Progenitor cell of endocrine pancreas (in vitro differentiated cells): ENCODE data around the gene TAS2R30. TPM values are rescaled to one million over a fixed set of nuclear protein-coding genes. Genes with fewer than 3 reads are reported as not detected.
"Not testable (repeated sequence)": the region's sequence is repeated elsewhere in the genome, so short reads cannot be mapped to it uniquely, and the experiment has no call there.

ENCODE experiments used
- DNase-seq: peaks from one replicate; pipeline ENCODE4 v3.0.0; 2021; ENCODE audit warnings: low spot score; ENCODE audit not compliant: unreplicated experiment
- H3K27ac Mint-ChIP-seq: 2 replicates; pipeline ENCODE4 v1.8.0; 2021; ENCODE audit warnings: mild to moderate bottlenecking, moderate library complexity, mixed read lengths
- H3K27me3 Mint-ChIP-seq: 2 replicates; pipeline ENCODE4 v1.8.0; 2021; ENCODE audit warnings: mixed read lengths
- H3K36me3 Mint-ChIP-seq: 2 replicates; pipeline ENCODE4 v1.8.0; 2022; ENCODE audit warnings: mixed read lengths; ENCODE audit not compliant: insufficient read depth
- H3K4me1 Mint-ChIP-seq: 2 replicates; pipeline ENCODE4 v1.8.0; 2021; ENCODE audit warnings: low read depth, mixed read lengths
- H3K4me3 Mint-ChIP-seq: 2 replicates; pipeline ENCODE4 v1.8.0; 2021; ENCODE audit warnings: low read depth, mild to moderate bottlenecking, moderate library complexity, mixed read lengths
- H3K9me3 Mint-ChIP-seq: 2 replicates; pipeline ENCODE4 v1.8.0; 2021; ENCODE audit warnings: low read depth, mixed read lengths
- total RNA-seq: library from RNA; stranded (reverse); gene quantifications from 2 replicates; pipeline ENCODE4 v1.2.1, GENCODE V29; 2021
- TF ChIP-seq, protein P1 (sequence below): fragments of 200-600 bp; sonication (generic); IDR thresholded peaks from one replicate; pipeline ENCODE4 v1.5.0; 2021; ENCODE audit warnings: antibody characterized with exemption, mild to moderate bottlenecking; ENCODE audit not compliant: unreplicated experiment

The TAS2R30 gene
- total RNA-seq, 1 donor from 2014 or later = 5.6 TPM

DNA sequence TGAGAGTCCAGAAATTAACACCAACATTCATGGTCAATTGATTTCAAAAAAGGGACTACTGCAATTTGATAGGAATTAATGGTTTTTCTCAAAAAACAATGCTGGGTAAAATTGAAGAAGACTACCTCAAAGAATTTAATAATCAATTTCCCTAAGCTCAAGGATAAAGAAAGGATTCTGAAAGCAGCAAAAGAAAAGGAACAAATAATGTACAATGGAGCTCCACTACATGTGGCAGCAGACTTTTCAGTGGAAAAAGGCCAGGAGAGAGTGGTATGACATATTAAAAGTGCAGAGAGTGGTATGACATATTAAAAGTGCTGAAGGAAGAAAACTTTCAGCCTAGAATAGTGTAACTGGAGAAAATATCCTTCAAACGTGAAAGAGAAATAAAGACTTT lies 26.7 kb downstream of the TAS2R30 start:
- peaks cover 71% of the 10 kb centered on the region for H3K36me3 Mint-ChIP-seq
- no peak for DNase-seq
- H3K4me3 Mint-ChIP-seq = no peak overlapping the region
- no peak overlapping the region for H3K27ac Mint-ChIP-seq
- peaks cover 47% of the 10 kb centered on the region for H3K9me3 Mint-ChIP-seq
- TF ChIP-seq, protein P1, sequence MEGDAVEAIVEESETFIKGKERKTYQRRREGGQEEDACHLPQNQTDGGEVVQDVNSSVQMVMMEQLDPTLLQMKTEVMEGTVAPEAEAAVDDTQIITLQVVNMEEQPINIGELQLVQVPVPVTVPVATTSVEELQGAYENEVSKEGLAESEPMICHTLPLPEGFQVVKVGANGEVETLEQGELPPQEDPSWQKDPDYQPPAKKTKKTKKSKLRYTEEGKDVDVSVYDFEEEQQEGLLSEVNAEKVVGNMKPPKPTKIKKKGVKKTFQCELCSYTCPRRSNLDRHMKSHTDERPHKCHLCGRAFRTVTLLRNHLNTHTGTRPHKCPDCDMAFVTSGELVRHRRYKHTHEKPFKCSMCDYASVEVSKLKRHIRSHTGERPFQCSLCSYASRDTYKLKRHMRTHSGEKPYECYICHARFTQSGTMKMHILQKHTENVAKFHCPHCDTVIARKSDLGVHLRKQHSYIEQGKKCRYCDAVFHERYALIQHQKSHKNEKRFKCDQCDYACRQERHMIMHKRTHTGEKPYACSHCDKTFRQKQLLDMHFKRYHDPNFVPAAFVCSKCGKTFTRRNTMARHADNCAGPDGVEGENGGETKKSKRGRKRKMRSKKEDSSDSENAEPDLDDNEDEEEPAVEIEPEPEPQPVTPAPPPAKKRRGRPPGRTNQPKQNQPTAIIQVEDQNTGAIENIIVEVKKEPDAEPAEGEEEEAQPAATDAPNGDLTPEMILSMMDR = no peak
- no peaks in the 10 kb centered on the region for H3K4me1 Mint-ChIP-seq
- no peaks in the 10 kb centered on the region for H3K27me3 Mint-ChIP-seq

DNA sequence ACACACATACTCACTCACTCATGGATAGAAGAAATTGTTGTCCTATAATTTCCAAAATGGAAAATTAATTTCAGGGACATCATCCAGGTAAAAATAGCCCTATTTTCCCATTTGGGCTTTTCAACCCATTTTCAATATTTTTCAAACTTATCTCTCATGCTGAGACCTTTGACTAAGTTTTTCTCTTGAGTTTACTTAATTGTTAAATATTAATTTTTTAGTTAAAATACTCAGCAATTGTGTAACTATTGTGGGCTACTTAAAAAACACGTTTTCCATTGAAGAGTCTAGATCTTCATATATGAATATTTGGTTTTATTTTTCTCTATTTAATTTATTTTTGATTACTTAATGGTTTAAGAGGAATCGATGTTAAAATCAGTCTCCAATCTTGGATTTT lies 28.2 kb downstream of the TAS2R30 start:
- peaks cover 39% of the 10 kb centered on the region for H3K9me3 Mint-ChIP-seq

DNA sequence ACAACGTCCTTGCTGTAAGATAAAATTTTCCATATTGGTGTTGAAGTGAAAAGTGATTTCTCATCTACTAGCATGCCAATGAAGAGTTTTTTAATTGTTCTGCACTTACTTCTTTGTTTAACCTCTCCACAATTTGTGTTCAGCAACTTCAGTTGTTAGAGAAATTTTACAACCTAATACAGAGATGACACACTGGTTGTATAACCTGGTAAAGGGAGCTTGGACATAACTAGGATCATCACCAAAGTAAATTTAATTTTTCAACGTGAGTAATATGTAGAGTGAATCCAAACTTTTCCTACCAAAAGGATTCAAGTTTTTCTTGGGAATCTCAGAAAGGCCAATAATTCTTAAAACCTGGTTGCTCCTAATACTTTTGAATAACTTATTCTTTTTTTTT lies 28.9 kb downstream of the TAS2R30 start:
- H3K9me3 Mint-ChIP-seq = peaks cover 32% of the 10 kb centered on the region
- TF ChIP-seq, protein P1 = no peak
- no peaks in the 10 kb centered on the region for H3K27me3 Mint-ChIP-seq
- DNase-seq = no peak
- H3K4me3 Mint-ChIP-seq = no peak overlapping the region
- H3K27ac Mint-ChIP-seq = no peak overlapping the region
- peaks cover 63% of the 10 kb centered on the region for H3K36me3 Mint-ChIP-seq
- no peaks in the 10 kb centered on the region for H3K4me1 Mint-ChIP-seq

More for the DNA sequence above, 28.2 kb downstream of the TAS2R30 start:
- Mint-ChIP-seq H3K36me3 (peaks cover 67% of the 10 kb centered on the region), H3K4me1 (no peaks in the 10 kb centered on the region), H3K4me3 (no peak overlapping the region), H3K27ac (no peak overlapping the region), H3K27me3 (no peaks in the 10 kb centered on the region)
- TF ChIP-seq, protein P1 = no peak
- DNase-seq = no peak

DNA sequence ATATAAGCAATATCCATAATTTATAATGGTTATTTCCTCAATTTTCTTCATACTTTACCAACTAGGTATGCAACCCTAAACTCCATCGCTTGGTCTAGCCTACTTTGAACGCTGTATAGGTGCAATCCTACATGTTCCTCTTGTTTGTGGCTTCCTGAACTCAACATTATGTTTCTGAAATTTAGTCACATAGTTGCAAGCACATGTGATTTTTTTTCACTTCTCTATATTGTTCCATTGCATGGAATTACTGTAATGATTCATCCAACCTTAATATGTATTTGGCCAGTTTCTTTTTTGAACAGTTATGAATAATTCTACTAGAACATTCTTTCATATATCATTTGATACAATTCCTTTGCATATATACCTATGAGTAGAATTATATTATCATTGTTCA lies 39.5 kb downstream of the TAS2R30 start:
- not testable (repeated sequence) for DNase-seq, H3K27me3 Mint-ChIP-seq, H3K4me3 Mint-ChIP-seq, H3K27ac Mint-ChIP-seq, H3K9me3 Mint-ChIP-seq, H3K4me1 Mint-ChIP-seq
- peaks cover 16% of the 10 kb centered on the region for H3K36me3 Mint-ChIP-seq

DNA sequence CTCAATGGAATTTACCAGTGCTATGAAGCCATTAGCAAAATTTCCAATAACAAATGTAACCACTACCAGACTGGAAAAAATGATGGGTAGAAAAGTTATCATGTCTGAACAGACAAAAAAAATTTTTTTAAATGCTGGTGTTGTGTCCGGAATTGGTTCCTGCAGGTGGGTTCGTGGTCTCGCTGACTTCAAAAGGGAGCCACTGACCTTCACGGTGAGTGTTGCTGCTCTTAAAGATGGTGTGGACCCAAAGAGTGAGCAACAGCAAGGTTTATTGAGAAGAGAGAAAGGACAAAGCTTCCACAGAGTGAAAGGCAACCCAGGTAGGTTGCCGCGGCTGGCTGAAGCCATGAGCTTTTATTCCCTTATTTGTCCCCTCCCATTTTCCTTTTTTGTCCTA lies 42.3 kb downstream of the TAS2R30 start, which contains the start of gene TAS2R43:
Gene TAS2R43, minus strand, starts transcription at position 186 of the 400 bp plus-strand sequence. Its CDS starts 84 bp downstream, at position 102.
- no peaks in the 10 kb centered on the region for H3K9me3 Mint-ChIP-seq
- no peak within 1 kb of the TSS for H3K4me3 Mint-ChIP-seq
- no peaks in the 10 kb centered on the region for H3K27me3 Mint-ChIP-seq
- no peaks in the 10 kb centered on the region for H3K4me1 Mint-ChIP-seq
- H3K27ac Mint-ChIP-seq = no peak within 1 kb of the TSS
- no peak for DNase-seq
- TF ChIP-seq, protein P1 = no peak
- peaks cover 4% of the 10 kb centered on the region for H3K36me3 Mint-ChIP-seq

DNA sequence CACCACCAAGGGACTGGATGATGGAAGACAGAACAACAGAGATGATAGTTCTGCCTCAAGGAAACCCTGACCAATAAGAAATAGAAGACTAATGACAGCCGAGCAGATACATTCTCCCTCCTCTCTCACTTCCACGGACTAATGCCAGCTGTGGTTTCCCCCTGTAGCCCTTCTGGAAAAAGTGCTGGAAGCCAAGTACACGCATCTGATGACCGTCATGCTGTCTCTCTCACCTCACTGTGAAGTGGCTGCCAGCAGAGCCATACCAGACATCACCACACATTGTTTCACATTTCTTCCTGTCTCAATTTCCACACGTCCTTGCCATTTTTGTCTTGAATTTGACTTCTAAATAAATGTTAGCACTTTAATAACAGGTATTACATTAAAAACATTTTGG lies 45.2 kb downstream of the TAS2R30 start:
- no peak overlapping the region for H3K4me3 Mint-ChIP-seq
- H3K36me3 Mint-ChIP-seq = peaks cover 10% of the 10 kb centered on the region

More for the DNA sequence above, 45.2 kb downstream of the TAS2R30 start:
- no peak for DNase-seq
- TF ChIP-seq, protein P1 = no peak
- Mint-ChIP-seq H3K27ac (no peak overlapping the region), H3K9me3 (peaks cover under 1% of the 10 kb centered on the region), H3K4me1 (no peaks in the 10 kb centered on the region), H3K27me3 (no peaks in the 10 kb centered on the region)
